ENCODE results near the gene GNG7.
A peak's percentile ranks its signal among the peaks of the same experiment; 100 is the strongest.
"Not testable (repeated sequence)": the region's sequence is repeated elsewhere in the genome, so short reads cannot be mapped to it uniquely, and the experiment has no call there.

GNG7 gene

DNA sequence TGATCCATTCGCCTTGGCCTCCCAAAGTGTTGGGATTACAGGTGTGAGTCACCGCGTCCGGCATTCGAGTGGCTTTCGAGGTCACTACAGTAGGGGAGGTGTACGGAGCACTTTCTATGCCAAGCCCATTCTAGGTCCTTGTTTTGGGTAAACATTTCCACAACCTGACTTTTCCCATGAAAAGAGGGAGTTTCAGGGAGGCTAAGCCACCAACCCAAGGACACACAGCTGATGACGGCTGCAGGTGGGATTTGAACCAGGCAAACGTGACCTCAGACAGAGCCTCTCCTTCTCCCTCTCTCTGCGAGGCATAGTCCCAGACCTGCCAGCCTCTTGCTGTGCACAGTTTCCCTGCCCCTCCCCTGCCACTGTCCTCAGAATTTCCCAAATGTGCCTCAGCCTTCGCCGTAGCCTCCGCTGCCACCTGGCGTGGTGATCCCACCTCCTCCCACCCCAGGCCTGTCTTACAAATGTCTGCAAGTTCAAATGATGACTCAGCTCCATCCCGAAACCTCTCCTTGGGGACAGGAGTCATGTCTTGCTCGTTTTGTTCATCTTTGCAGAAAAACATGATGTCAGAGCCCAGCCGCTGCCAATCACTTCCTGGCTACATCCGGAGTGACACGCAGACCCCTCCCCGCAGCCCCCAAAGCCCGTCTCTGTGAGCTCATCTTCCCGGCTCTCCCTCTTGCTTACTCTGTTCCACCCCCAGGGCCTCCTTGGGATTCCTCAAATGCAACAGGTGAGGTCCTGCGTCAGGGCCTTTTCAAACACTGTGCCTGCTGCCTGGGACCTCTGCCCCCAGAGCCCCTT lies 233.2 kb downstream of the GNG7 start:
- Mint-ChIP-seq H3K4me3 (peak overlapping the region in 1 of 2 donors; percentile 6), H3K27me3 (no peaks in the 10 kb centered on the region), H3K36me3 (no peaks in the 10 kb centered on the region), H3K27ac (peak overlapping the region; percentile 52), H3K9me3 (no peaks in the 10 kb centered on the region), H3K4me1 (peaks cover 7 to 11% of the 10 kb centered on the region in 2 donors)
- ATAC-seq (replicated peaks) (peak; percentile 68 to 85), DNase-seq (no peak)

GRCh38 chr19:2468596-2468995 lies 233.9 kb downstream of the GNG7 start:
- no peak for ATAC-seq (replicated peaks)
- Mint-ChIP-seq H3K9me3 (no peaks in the 10 kb centered on the region), H3K4me1 (peaks cover 7 to 11% of the 10 kb centered on the region in 2 donors), H3K4me3 (no peak overlapping the region), H3K27ac (no peak overlapping the region), H3K27me3 (no peaks in the 10 kb centered on the region), H3K36me3 (no peaks in the 10 kb centered on the region)
- no peak for DNase-seq

DNA sequence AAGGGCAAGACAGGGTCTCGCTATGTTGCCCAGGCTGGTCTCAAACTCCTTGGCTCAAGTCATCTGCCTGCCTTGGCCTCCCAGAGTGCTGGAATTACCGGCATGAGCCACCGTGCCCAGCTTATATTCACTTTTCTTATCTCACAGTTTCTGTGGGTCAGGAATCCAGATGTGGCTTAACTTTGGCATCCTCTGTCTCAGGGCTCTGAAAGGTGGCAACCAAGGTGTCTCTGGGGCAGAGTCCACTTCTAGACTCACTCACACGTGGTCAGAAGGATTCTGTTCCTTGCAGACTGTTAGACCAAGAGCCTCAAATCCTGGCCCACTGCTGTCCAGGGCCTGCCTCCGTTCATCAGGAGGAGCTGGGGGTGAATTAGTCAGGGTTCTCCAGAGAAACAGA lies 238.1 kb downstream of the GNG7 start:
- no peak for ATAC-seq (replicated peaks)
- Mint-ChIP-seq H3K4me1 (peaks cover 11 to 26% of the 10 kb centered on the region in 2 donors), H3K9me3 (no peaks in the 10 kb centered on the region)

DNA sequence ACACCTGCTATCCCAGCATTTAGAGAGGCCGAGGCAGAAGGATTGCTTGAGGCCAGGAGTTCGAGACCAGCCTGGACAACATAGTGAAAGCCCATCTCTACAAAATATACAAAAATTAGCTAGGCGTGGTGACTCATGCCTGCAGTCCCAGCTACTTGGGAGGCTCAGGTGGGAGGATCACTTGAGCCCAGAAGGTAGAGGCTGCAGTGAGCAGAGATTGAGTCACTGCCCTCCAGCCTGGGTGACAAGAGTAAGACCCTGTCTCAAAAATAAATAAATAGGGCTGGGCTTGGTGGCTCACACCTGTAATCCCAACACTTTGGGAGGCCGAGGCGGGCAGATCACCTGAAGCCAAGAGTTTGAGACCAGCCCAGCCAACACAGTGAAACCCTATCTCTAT lies 238.8 kb downstream of the GNG7 start:
- H3K27ac Mint-ChIP-seq, H3K4me3 Mint-ChIP-seq: not testable (repeated sequence)
- H3K27me3 Mint-ChIP-seq, result peaks cover 0 to 16% of the 10 kb centered on the region in 2 donors

More for the DNA sequence above, 238.1 kb downstream of the GNG7 start:
- no peaks in the 10 kb centered on the region for H3K36me3 Mint-ChIP-seq
- H3K27ac Mint-ChIP-seq, result peak overlapping the region; percentile 7
- no peak overlapping the region for H3K4me3 Mint-ChIP-seq
- H3K27me3 Mint-ChIP-seq, result peaks cover 0 to 16% of the 10 kb centered on the region in 2 donors
- no peak for DNase-seq

GRCh38 chr19:2462635-2463421 lies 239.7 kb downstream of the GNG7 start:
- H3K4me3 Mint-ChIP-seq, result peak overlapping the region; percentile 89 to 95
- H3K9me3 Mint-ChIP-seq, result no peaks in the 10 kb centered on the region
- no peaks in the 10 kb centered on the region for H3K36me3 Mint-ChIP-seq
- peaks cover 0 to 16% of the 10 kb centered on the region in 2 donors for H3K27me3 Mint-ChIP-seq
- no peak for ATAC-seq (replicated peaks)
- H3K4me1 Mint-ChIP-seq, result peaks cover 9 to 22% of the 10 kb centered on the region in 2 donors
- DNase-seq, result no peak
- H3K27ac Mint-ChIP-seq, result peak overlapping the region; percentile 71

More for the DNA sequence above, 238.8 kb downstream of the GNG7 start:
- H3K36me3 Mint-ChIP-seq; H3K9me3 Mint-ChIP-seq; ATAC-seq (replicated peaks); DNase-seq: not testable (repeated sequence)
- H3K4me1 Mint-ChIP-seq, result peaks cover 9 to 22% of the 10 kb centered on the region in 2 donors

DNA sequence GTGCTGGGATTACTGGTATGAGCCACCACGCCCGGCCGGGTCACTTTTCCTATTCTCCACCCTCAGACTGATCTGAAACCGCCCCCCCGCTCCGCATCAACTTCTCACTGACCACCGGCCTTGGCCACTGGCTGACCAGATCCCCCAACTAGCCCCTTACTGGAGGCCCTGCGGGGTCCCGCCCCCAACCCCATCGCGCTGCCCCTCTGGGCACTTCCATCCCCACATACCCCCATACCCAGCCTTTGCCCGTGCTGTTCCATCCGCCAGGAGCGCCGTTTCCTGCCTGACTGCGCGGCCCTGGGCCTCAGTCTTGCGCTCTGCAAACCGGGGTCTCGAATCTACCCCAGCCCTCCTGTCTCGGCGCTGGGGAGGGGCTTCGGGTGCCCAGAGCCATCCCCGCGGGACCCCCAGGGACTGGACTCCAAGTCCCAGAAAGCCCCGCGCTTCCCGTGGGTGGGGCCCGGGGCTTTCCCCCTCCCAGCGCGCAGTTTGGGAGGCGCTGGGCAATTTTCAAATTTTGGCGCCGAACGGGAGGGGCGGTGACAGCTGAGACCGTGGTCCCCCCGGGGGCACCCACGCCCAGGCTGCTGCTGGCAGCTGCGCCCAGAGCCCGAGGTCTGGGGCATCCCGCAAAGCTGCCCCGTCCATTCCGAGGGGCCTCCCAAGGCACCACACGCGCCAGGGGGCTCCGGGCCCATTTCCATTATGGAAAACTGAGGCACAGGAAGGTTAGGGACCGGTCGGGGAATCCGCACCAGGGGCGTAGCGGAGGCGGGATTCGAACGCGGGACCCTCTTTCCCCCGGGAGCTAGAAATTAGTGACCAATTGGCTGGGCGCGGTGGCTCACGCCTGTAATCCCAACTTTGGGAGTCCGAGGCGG lies 240.5 kb downstream of the GNG7 start:
- Mint-ChIP-seq H3K4me3 (peak overlapping the region; percentile 89 to 95), H3K36me3 (no peaks in the 10 kb centered on the region), H3K4me1 (peaks cover 12 to 27% of the 10 kb centered on the region in 2 donors), H3K9me3 (no peaks in the 10 kb centered on the region), H3K27me3 (peaks cover 0 to 16% of the 10 kb centered on the region in 2 donors), H3K27ac (peak overlapping the region; percentile 71)
- ATAC-seq (replicated peaks) (peak; percentile 76 to 88), DNase-seq (peak; percentile 57)

Measured in stimulated activated naive B cell treated with anti-CD40 and anti-IgM and Interleukin-4, amounts not matched to agents 10 μg/mL and 1 μg/mL and 100 μg/mL, for 72 hours (primary cell).